B cell (primary cell): ENCODE results near the gene NLRP1. TPM values are rescaled to one million over a fixed set of nuclear protein-coding genes. Genes with fewer than 3 reads are reported as not detected.

Experiments used
- ATAC-seq: fragments of 200-7000 bp; cut with Tn5 transposase; one replicate; pipeline ENCODE4 v1.10.0; 2021; ENCODE audit warnings: low read depth, mild to moderate bottlenecking, moderate number of reproducible peaks, moderate library complexity
- CTCF ChIA-PET: fragments of 350-600 bp; sonication (Branson Sonifier 250); formaldehyde crosslinking; loops from one replicate; lab custom pipeline; 2021; ENCODE audit warnings: antibody characterized with exemption, inconsistent platforms; lab: Charles Lee
- POLR2A ChIA-PET: fragments of 350-600 bp; sonication (Branson Sonifier 250); formaldehyde crosslinking; loops from one replicate; lab custom pipeline; 2021; ENCODE audit warnings: antibody characterized with exemption; lab: Charles Lee
- DNase-seq: peaks from one replicate; pipeline ENCODE4 v3.0.0; 2013
- H2AFZ ChIP-seq: 2 replicates; pipeline ENCODE4 v1.6.1; 2012; ENCODE audit warnings: mild to moderate bottlenecking, low read depth, low read length; ENCODE audit not compliant: insufficient read depth, poor library complexity, severe bottlenecking
- H3K27ac ChIP-seq, 2 donors: 1 replicate in 1 of 2; 2 replicates in 1 of 2; pipeline ENCODE4 v1.5.1; 2012 to 2013; ENCODE audit warnings: low read length in 2 of 2, mild to moderate bottlenecking in 2 of 2, moderate library complexity in 1 of 2
- H3K27me3 ChIP-seq, 4 experiments: fragments of 200-600 bp in 1 of 4; sonication (generic) in 1 of 4; replicated peaks in 1 of 4; 1 replicate in 2 of 4; 2 replicates in 2 of 4; pipeline versions ENCODE4 v1.6.1 to v1.7.0; 2013 to 2016; ENCODE audit warnings: low read length in 3 of 4, mild to moderate bottlenecking in 2 of 4, mixed read lengths in 1 of 4, moderate library complexity in 1 of 4; ENCODE audit not compliant: insufficient read depth in 4 of 4, control insufficient read depth in 3 of 4; ENCODE audit errors: control extremely low read depth in 1 of 4
- H3K36me3 ChIP-seq, 2 experiments: replicated peaks in 1 of 2; 1 replicate in 1 of 2; 2 replicates in 1 of 2; pipeline versions ENCODE4 v1.6.1 to v1.7.1; 2013; ENCODE audit warnings: low read length in 1 of 2; ENCODE audit not compliant: insufficient read depth in 2 of 2, control insufficient read depth in 1 of 2; ENCODE audit errors: control extremely low read depth in 1 of 2, extremely low read depth in 1 of 2
- H3K4me1 ChIP-seq, 2 donors: fragments of 200-600 bp in 1 of 2; sonication (generic) in 1 of 2; 1 replicate in 1 of 2; 2 replicates in 1 of 2; pipeline versions ENCODE4 v1.5.1 to v1.6.1; 2013 to 2017; ENCODE audit warnings: low read length in 2 of 2; ENCODE audit not compliant: control insufficient read depth in 2 of 2, insufficient read depth in 2 of 2
- H3K4me2 ChIP-seq: replicated peaks from 2 replicates; pipeline ENCODE3; 2012; ENCODE audit warnings: mild to moderate bottlenecking, low read depth, low read length; ENCODE audit not compliant: poor library complexity, severe bottlenecking
- H3K4me3 ChIP-seq, 5 experiments: fragments of 200-600 bp in 1 of 5; sonication (generic) in 1 of 5; 1 replicate in 3 of 5; 2 replicates in 2 of 5; pipeline versions ENCODE4 v1.5.1 to v1.7.0; 2011 to 2016; ENCODE audit warnings: low read length in 4 of 5, mild to moderate bottlenecking in 4 of 5, low read depth in 2 of 5, control low read depth in 1 of 5, moderate library complexity in 1 of 5; ENCODE audit not compliant: insufficient read depth in 1 of 5; ENCODE audit errors: control extremely low read depth in 1 of 5, extremely low read depth in 1 of 5
- H3K79me2 ChIP-seq: fragments of 200-600 bp; sonication (generic); one replicate; pipeline ENCODE4 v1.6.0; 2016; ENCODE audit warnings: low read length; ENCODE audit not compliant: control insufficient read depth, insufficient read depth
- H3K9ac ChIP-seq: fragments of 200-600 bp; sonication (generic); 2 replicates; pipeline ENCODE4 v1.6.1; 2017; ENCODE audit warnings: mild to moderate bottlenecking, low read length, moderate library complexity
- H3K9me3 ChIP-seq, 3 donors: one replicate each; pipeline versions ENCODE4 v1.6.1 to v1.7.1; 2013; ENCODE audit warnings: low read length in 2 of 3; ENCODE audit not compliant: control insufficient read depth in 2 of 3, insufficient read depth in 1 of 3; ENCODE audit errors: control extremely low read depth in 1 of 3
- H4K20me1 ChIP-seq: 2 replicates; pipeline ENCODE4 v1.6.0; 2012; ENCODE audit warnings: mild to moderate bottlenecking, low read length; ENCODE audit not compliant: insufficient read depth, control insufficient read depth, poor library complexity, severe bottlenecking
- H3K27ac Mint-ChIP-seq: one replicate; pipeline ENCODE4 v1.8.0; 2021; ENCODE audit warnings: mixed read lengths
- H3K27me3 Mint-ChIP-seq: one replicate; pipeline ENCODE4 v1.8.0; 2021; ENCODE audit warnings: mixed read lengths
- H3K4me1 Mint-ChIP-seq: one replicate; pipeline ENCODE4 v1.8.0; 2021; ENCODE audit warnings: mixed read lengths
- H3K4me3 Mint-ChIP-seq: one replicate; pipeline ENCODE4 v1.8.0; 2021; ENCODE audit warnings: mixed read lengths
- H3K9me3 Mint-ChIP-seq: one replicate; pipeline ENCODE4 v1.8.0; 2022; ENCODE audit warnings: mixed read lengths; ENCODE audit not compliant: insufficient read depth
- EZH2 ChIP-seq: IDR thresholded peaks from 2 replicates; pipeline ENCODE4 v1.6.1; 2012; ENCODE audit warnings: borderline replicate concordance, low read depth, mild to moderate bottlenecking, moderate library complexity, low read length; ENCODE audit not compliant: insufficient read depth, poor library complexity, severe bottlenecking
- WGBS: methylation state at CpG from one replicate; pipeline ENCODE4 v1.1.5; 2013; ENCODE audit warnings: missing lambda C conversion rate; ENCODE audit not compliant: insufficient coverage; 5-methylcytosine and 5-hydroxymethylcytosine counted together
- intact Hi-C: fragments of 100-400 bp; cut with micrococcal nuclease; formaldehyde crosslinking; loops from one replicate; pipeline ENCODE4 v1.10.0; 2022
- polyA plus RNA-seq: library from polyadenylated mRNA; depleted of rRNA; stranded (reverse); fragments of >200 nt; gene quantifications from 2 replicates; pipeline ENCODE4 v1.2.3, GENCODE V29; 2012
- total RNA-seq, 2 donors: library from RNA; stranded (reverse); fragments of 120-200 nt in 1 of 2; gene quantifications; 1 replicate in 1 of 2; 2 replicates in 1 of 2; pipeline versions ENCODE4 v1.2.3 to v1.2.4, GENCODE V29; 2013 to 2022
- TF ChIP-seq, protein P1 (sequence below): fragments of 200-600 bp; IDR thresholded peaks from one replicate; pipeline ENCODE4 v1.8.0; 2022; ENCODE audit warnings: antibody characterized with exemption, mild to moderate bottlenecking

NLRP1 gene
- total and polyA plus RNA-seq, 2 donors (not counting 1 experiment from before 2014, with no cell fraction given) = 141 to 189 TPM

DNA sequence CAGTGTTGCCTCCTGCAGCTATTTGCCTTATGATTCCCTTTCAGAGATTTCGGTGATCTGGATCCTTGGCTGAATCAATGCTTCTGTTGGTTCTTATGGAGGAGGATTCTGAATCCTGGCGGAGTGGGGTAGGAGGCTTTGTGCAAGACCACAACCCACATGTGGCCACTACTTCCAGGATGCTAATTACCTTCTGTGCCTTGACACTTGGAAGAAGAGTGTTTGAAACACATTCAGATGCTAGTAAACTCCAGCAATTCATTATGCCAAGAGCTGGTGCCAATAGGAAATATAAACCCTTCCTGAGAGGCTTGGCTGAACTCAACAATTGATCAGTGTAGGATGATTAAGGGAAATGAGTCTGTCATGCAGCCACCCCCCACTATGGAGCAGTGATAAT is 12.1 kb upstream of the NLRP1 start:
- no peaks in the 10 kb centered on the region for H3K9me3 Mint-ChIP-seq
- POLR2A ChIA-PET = no interaction called here

DNA sequence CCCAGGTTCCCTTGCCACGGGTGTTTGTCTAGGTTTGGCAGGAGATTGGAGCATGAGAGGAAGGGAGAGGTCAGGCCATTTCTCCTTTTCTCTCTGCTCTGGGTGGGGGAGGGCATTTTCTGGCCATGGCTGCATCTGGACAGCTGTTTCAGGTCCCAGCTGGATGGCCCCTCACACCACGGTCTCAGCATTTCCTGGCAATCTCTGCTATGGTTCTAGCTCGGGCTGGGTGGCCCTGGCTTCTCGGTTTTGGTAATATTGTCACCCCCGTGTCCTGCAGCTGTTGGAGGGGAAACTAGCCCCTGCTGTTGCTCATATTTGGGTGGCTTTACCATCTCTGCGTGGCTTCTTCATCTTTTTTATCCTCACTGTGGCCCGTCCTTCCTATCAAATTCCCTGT is 11.5 kb upstream of the NLRP1 start:
- no peaks in the 10 kb centered on the region for H3K9me3 Mint-ChIP-seq
- peaks cover 52% of the 10 kb centered on the region for H3K27me3 Mint-ChIP-seq
- no peak for TF ChIP-seq EZH2
- TF ChIP-seq, protein P1, sequence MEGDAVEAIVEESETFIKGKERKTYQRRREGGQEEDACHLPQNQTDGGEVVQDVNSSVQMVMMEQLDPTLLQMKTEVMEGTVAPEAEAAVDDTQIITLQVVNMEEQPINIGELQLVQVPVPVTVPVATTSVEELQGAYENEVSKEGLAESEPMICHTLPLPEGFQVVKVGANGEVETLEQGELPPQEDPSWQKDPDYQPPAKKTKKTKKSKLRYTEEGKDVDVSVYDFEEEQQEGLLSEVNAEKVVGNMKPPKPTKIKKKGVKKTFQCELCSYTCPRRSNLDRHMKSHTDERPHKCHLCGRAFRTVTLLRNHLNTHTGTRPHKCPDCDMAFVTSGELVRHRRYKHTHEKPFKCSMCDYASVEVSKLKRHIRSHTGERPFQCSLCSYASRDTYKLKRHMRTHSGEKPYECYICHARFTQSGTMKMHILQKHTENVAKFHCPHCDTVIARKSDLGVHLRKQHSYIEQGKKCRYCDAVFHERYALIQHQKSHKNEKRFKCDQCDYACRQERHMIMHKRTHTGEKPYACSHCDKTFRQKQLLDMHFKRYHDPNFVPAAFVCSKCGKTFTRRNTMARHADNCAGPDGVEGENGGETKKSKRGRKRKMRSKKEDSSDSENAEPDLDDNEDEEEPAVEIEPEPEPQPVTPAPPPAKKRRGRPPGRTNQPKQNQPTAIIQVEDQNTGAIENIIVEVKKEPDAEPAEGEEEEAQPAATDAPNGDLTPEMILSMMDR = no peak
- Histone ChIP-seq H3K4me1 (no peaks in the 10 kb centered on the region), H3K4me3 (no peak overlapping the region), H2AFZ (no peak overlapping the region), H3K79me2 (no peaks in the 10 kb centered on the region), H3K27me3 (peaks cover 0 to 28% (median 3%) of the 10 kb centered on the region in 4 experiments), H4K20me1 (no peaks in the 10 kb centered on the region), H3K27ac (no peak overlapping the region), H3K36me3 (no peaks in the 10 kb centered on the region), H3K4me2 (no peak overlapping the region), H3K9me3 (no peaks in the 10 kb centered on the region), H3K9ac (no peak overlapping the region)
- ATAC-seq (no peak), DNase-seq (no peak)
- H3K4me3 Mint-ChIP-seq = no peak overlapping the region
- ChIA-PET CTCF (interaction anchor here (0.7 to 2.2 kb wide), 3 partner anchors 111 to 840 kb away, joined by 4 to 13 read pairs (median 4); no protein-coding TSS in a partner anchor), POLR2A (no interaction called here)
- no peaks in the 10 kb centered on the region for H3K4me1 Mint-ChIP-seq
- H3K27ac Mint-ChIP-seq = no peak overlapping the region
- 58% methylated on average over 7 of the region's 7 CpGs for WGBS
- intact Hi-C loops = no loop called here

More for the DNA sequence above, 12.1 kb upstream of the NLRP1 start:
- no peak for DNase-seq
- no peak for ATAC-seq
- no peak overlapping the region for H3K27ac ChIP-seq
- intact Hi-C loops = no loop called here
- H3K4me1 Mint-ChIP-seq = no peaks in the 10 kb centered on the region
- no peak overlapping the region for H3K27ac Mint-ChIP-seq
- H2AFZ ChIP-seq = no peak overlapping the region
- no peak for TF ChIP-seq EZH2
- TF ChIP-seq, protein P1 = no peak
- no peaks in the 10 kb centered on the region for H3K4me1 ChIP-seq
- WGBS = no CpG with 5 or more reads among the region's 2 CpGs
- no peaks in the 10 kb centered on the region for H3K36me3 ChIP-seq
- H3K27me3 ChIP-seq = peaks cover 0 to 28% (median 6%) of the 10 kb centered on the region in 4 experiments
- no peak overlapping the region for H3K9ac ChIP-seq
- H3K27me3 Mint-ChIP-seq = peaks cover 58% of the 10 kb centered on the region
- CTCF ChIA-PET = interaction anchor here (1.2 to 2.2 kb wide), 2 partner anchors 110 to 817 kb away, joined by 4 to 13 read pairs; no protein-coding TSS in a partner anchor
- H3K4me3 Mint-ChIP-seq = no peak overlapping the region
- H3K4me2 ChIP-seq = no peak overlapping the region
- H3K9me3 ChIP-seq = no peaks in the 10 kb centered on the region
- H3K4me3 ChIP-seq = no peak overlapping the region
- no peaks in the 10 kb centered on the region for H3K79me2 ChIP-seq
- no peaks in the 10 kb centered on the region for H4K20me1 ChIP-seq
